NOMO-1 treated with DMSO at 0.1 percent for 48 hours (cell line): ENCODE measurements around the gene CAPN12.

Experiments
- DNase-seq: peaks from one replicate; lab custom pipeline; 2025; ENCODE audit not compliant: unreplicated experiment; lab: John Stamatoyannopoulos, UW

Gene CAPN12

GRCh38 chr19:38739440-38740256 is 4.6 kb downstream of the CAPN12 start:
- DNase-seq, result peak; percentile 48

GRCh38 chr19:38737921-38738737 is 6.1 kb downstream of the CAPN12 start:
- DNase-seq, result no peak

GRCh38 chr19:38737281-38737865 is 6.9 kb downstream of the CAPN12 start:
- DNase-seq, result peak; percentile 10

GRCh38 chr19:38736413-38737280 is 7.6 kb downstream of the CAPN12 start:
- DNase-seq, result peak; percentile 30

GRCh38 chr19:38736036-38736412 is 8.2 kb downstream of the CAPN12 start:
- DNase-seq, result peak; percentile 29

GRCh38 chr19:38735257-38735686 is 9.0 kb downstream of the CAPN12 start:
- DNase-seq, result no peak

GRCh38 chr19:38734426-38735256 is 9.6 kb downstream of the CAPN12 start:
- peak; percentile 30 for DNase-seq

- no peak for DNase-seq
Measured at GRCh38 chr19:38734176-38734425, 10.2 kb downstream of the CAPN12 start.

GRCh38 chr19:38733493-38734175 is 10.6 kb downstream of the CAPN12 start:
- peak; percentile 11 for DNase-seq

GRCh38 chr19:38733241-38733492 is 11.1 kb downstream of the CAPN12 start:
- DNase-seq, result no peak

- no peak for DNase-seq
Measured at GRCh38 chr19:38731654-38732301, 12.5 kb downstream of the CAPN12 start.

- DNase-seq, result no peak
Measured at GRCh38 chr19:38730731-38731589, 13.3 kb downstream of the CAPN12 start.

- no peak for DNase-seq
Measured at GRCh38 chr19:38730470-38730730, 13.9 kb downstream of the CAPN12 start.

GRCh38 chr19:38729653-38730469 is 14.4 kb downstream of the CAPN12 start:
- peak; percentile 22 for DNase-seq

GRCh38 chr19:38728752-38729541 is 15.3 kb downstream of the CAPN12 start:
- DNase-seq, result no peak

- DNase-seq, result no peak
Measured at GRCh38 chr19:38727868-38728660, 16.2 kb downstream of the CAPN12 start.
